Kidney (tissue), 14 donors: ENCODE data around the gene LCN1. TPM values are rescaled to one million over a fixed set of nuclear protein-coding genes. Genes with fewer than 3 reads are reported as not detected.
"Not testable (repeated sequence)": the region's sequence is repeated elsewhere in the genome, so short reads cannot be mapped to it uniquely, and the experiment has no call there.

ENCODE experiments used
- DNase-seq, 5 donors: peaks; one replicate each; pipeline ENCODE4 v3.0.0-alpha.2; 2013 to 2020
- FAIRE-seq: peaks from 2 replicates; lab custom pipeline; 2012; peaks lifted over from hg19 to GRCh38; lab: Jason Lieb, UNC
- H3K27ac ChIP-seq, 2 donors: one replicate each; pipeline ENCODE4 v1.7.0; 2013; ENCODE audit warnings: low read depth in 2 of 2, low read length in 2 of 2, inconsistent platforms in 1 of 2
- H3K27me3 ChIP-seq: one replicate; pipeline ENCODE4 v1.7.1; 2013; ENCODE audit warnings: low read length, inconsistent platforms; ENCODE audit not compliant: control insufficient read depth, insufficient read depth
- H3K36me3 ChIP-seq, 3 donors: one replicate each; pipeline versions ENCODE4 v1.7.0 to v1.7.1; 2013; ENCODE audit warnings: low read length in 3 of 3, control low read depth in 1 of 3, inconsistent platforms in 1 of 3; ENCODE audit not compliant: insufficient read depth in 3 of 3, control insufficient read depth in 2 of 3
- H3K4me1 ChIP-seq, 3 donors: one replicate each; pipeline versions ENCODE4 v1.7.0 to v1.7.1; 2013; ENCODE audit warnings: low read length in 3 of 3, inconsistent platforms in 1 of 3, low read depth in 1 of 3; ENCODE audit not compliant: control insufficient read depth in 2 of 3, insufficient read depth in 2 of 3
- H3K4me3 ChIP-seq, 3 donors: one replicate each; pipeline versions ENCODE4 v1.7.0 to v1.8.1; 2013; ENCODE audit warnings: low read length in 3 of 3, control low read depth in 1 of 3, inconsistent platforms in 1 of 3
- H3K9ac ChIP-seq, 3 donors: one replicate each; pipeline versions ENCODE4 v1.7.0 to v1.7.1; 2013; ENCODE audit warnings: low read length in 3 of 3, control low read depth in 1 of 3, inconsistent platforms in 1 of 3
- H3K9me3 ChIP-seq, 3 donors: one replicate each; pipeline versions ENCODE4 v1.7.0 to v1.7.1; 2013; ENCODE audit warnings: low read length in 3 of 3, control low read depth in 1 of 3, inconsistent platforms in 1 of 3; ENCODE audit not compliant: control insufficient read depth in 2 of 3, insufficient read depth in 1 of 3
- intact Hi-C: fragments of 100-400 bp; cut with DNase I; formaldehyde crosslinking; loops from one replicate; pipeline ENCODE4 v1.11.1; 2022
- polyA plus RNA-seq: library from polyadenylated mRNA; stranded (reverse); fragments of 350-450 nt; fragmentation: Illumina TruSeq; extraction: RNeasy Lipid Tissue Mini Kit (QIAGEN cat#74804); gene quantifications from one replicate; pipeline ENCODE4 v1.2.3, GENCODE V29; 2014; ENCODE audit warnings: low read depth, low replicate concordance; ENCODE audit not compliant: insufficient read depth
- total RNA-seq: library from RNA; stranded (reverse); fragmentation: NEBNext Ultra II Directional; extraction: Animal tissue kit (Norgen Biotek cat#: 25700); gene quantifications from one replicate; pipeline ENCODE4 v1.2.1, GENCODE V29; 2021
- TF ChIP-seq, protein P1 (sequence below): IDR thresholded peaks from 3 replicates; pipeline ENCODE4 v1.5.1; 2012; ENCODE audit warnings: mild to moderate bottlenecking, moderate library complexity, borderline replicate concordance; ENCODE audit not compliant: insufficient read depth; ENCODE audit errors: extremely low read depth
- donor health status: control.
- donor health status: control.
- donor health status: control.
- donor health status: control.
- donor health status: control.
- donor health status: DM: yes; HTN: yes; CAD: no.
- donor health status: Normal renal cell carcinoma (clear cell type).

LCN1 gene
- total and polyA plus RNA-seq, 2 donors from 2014 or later = not detected

DNA sequence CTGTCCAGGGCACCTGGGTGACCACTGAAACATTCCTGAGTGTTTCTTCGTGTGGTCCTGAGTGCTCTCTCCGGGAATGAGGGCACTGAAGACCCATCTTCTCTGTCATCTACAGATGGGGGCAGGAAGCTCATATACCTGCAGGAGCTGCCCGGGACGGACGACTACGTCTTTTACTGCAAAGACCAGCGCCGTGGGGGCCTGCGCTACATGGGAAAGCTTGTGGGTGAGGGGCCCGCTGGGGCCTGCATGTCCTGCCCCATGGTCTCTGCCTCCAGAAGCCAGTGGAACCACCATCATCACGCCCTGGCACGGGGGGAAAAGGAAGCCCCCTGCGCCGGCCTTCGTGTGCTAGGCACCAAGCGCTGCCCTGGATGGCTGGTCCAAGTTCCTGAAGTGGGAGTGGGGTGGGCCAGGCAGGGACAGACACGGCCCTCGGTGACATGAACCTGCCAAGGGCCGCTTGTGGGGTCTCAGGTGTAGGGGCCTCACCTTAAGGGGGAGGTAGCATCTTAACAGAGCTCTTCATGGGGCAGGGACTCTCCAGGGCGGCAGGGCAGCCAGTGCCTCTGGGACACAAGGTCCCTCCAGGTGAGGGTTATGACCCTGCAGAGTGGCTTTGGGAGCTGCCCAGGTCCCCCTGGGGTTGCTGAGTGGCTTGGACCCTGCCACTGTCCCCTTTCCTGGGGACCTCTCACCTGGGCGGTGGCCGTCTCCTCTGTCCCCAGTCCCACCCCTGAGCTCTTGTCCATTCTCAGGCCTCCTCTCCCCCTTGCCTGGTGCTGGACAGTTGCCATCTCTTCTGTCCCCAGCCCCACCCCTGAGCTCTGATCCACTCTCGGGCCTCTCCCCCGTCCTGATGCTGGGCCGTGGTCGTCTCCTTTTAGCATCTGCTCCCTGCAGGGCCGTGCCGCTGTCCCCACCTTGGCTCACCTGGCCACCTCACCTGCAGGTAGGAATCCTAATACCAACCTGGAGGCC lies 26.8 kb downstream of the LCN1 start:
- Histone ChIP-seq H3K27me3 (no peaks in the 10 kb centered on the region), H3K9me3 (no peaks in the 10 kb centered on the region), H3K4me1 (no peaks in the 10 kb centered on the region), H3K9ac (no peak overlapping the region), H3K27ac (no peak overlapping the region), H3K4me3 (no peak overlapping the region), H3K36me3 (no peaks in the 10 kb centered on the region)
- TF ChIP-seq, protein P1, sequence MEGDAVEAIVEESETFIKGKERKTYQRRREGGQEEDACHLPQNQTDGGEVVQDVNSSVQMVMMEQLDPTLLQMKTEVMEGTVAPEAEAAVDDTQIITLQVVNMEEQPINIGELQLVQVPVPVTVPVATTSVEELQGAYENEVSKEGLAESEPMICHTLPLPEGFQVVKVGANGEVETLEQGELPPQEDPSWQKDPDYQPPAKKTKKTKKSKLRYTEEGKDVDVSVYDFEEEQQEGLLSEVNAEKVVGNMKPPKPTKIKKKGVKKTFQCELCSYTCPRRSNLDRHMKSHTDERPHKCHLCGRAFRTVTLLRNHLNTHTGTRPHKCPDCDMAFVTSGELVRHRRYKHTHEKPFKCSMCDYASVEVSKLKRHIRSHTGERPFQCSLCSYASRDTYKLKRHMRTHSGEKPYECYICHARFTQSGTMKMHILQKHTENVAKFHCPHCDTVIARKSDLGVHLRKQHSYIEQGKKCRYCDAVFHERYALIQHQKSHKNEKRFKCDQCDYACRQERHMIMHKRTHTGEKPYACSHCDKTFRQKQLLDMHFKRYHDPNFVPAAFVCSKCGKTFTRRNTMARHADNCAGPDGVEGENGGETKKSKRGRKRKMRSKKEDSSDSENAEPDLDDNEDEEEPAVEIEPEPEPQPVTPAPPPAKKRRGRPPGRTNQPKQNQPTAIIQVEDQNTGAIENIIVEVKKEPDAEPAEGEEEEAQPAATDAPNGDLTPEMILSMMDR = no peak
- intact Hi-C loops = no loop called here
- FAIRE-seq (no peak), DNase-seq (no peak)

DNA sequence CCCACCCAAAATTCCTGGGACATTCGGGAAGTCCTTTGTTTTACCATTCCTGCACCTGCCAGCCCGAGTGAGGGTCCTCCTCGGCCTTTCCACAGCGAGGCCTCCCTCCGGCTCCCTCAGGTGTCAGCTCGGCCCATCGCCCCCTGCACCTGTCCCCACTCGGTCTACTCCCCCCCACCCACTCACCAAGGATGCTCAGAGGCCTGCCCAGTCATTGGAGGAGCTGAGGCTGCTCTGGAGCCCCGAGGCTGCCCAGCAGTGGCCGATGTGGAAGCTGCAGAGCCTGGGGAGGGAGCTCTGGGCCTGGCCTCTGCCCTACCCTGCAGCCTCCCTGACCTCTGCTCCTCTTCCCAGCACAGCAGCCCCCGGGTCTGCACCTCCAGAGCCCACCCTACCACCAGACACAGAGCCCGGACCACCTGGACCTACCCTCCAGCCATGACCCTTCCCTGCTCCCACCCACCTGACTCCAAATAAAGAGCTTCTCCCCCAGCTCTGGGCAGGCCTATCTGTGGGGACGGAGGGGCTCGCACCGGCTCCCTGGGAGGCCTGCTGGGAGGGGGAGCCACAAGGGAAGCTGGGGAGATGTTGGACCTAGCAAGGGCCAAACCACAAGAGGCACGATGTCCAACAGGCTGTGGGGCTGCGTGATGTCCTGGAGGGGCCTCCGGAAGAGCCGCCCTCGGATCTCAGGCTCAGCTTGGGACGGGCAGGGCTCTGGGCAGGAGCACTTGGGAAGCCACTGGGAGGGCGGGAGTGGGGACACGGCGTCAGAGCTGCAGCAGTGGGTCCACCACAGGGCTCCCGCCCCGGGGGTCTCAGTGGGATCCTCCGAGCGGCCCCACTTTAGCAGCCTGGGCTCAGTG lies 28.5 kb downstream of the LCN1 start:
- H3K9ac ChIP-seq, H3K27ac ChIP-seq, H3K36me3 ChIP-seq, H3K4me3 ChIP-seq, DNase-seq, H3K27me3 ChIP-seq, intact Hi-C loops, H3K4me1 ChIP-seq, FAIRE-seq, H3K9me3 ChIP-seq: not testable (repeated sequence)

DNA sequence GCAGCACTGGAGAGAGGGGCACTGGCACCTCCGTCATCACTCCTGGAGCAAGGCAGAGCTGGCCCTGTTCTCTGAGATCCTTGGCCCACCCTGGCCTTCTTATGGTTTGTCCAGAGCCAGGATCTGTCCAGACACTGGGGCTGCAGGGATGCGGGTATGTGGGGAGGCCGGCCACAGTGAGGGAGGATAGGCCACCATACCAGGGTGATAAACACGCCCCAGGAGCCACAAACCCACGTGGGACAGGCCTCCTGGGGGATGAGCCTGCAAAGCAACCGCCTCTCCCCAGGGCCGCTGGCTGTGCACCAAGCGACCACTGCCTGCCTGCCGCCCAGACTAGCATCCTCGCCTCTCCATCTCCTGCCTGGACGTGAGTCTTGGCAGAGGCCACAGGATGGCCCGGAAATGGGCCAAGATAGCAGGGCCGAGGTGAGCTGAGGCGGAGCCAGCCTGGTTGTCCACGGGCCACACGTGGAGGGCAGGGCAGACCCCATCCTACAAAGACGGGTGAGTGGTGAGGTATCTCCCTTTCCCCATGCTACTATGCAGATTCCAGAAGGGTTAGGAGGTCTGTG lies 29.2 kb downstream of the LCN1 start:
- H3K36me3 ChIP-seq = no peaks in the 10 kb centered on the region
- no peak overlapping the region for H3K27ac ChIP-seq
- H3K4me3 ChIP-seq = no peak overlapping the region
- TF ChIP-seq, protein P1 = no peak
- H3K9me3 ChIP-seq = no peaks in the 10 kb centered on the region
- DNase-seq (no peak), FAIRE-seq (no peak)
- H3K27me3 ChIP-seq = no peaks in the 10 kb centered on the region
- H3K4me1 ChIP-seq = no peaks in the 10 kb centered on the region
- intact Hi-C loops = no loop called here
- no peak overlapping the region for H3K9ac ChIP-seq
